NOMO-1 treated with dmso at 0.1 percent for 144 hours (cell line): ENCODE data around the gene TNFRSF1A.

Experiments used
- DNase-seq: peaks from one replicate; lab custom pipeline; 2025; ENCODE audit not compliant: unreplicated experiment; lab: John Stamatoyannopoulos, UW

TNFRSF1A gene

DNA sequence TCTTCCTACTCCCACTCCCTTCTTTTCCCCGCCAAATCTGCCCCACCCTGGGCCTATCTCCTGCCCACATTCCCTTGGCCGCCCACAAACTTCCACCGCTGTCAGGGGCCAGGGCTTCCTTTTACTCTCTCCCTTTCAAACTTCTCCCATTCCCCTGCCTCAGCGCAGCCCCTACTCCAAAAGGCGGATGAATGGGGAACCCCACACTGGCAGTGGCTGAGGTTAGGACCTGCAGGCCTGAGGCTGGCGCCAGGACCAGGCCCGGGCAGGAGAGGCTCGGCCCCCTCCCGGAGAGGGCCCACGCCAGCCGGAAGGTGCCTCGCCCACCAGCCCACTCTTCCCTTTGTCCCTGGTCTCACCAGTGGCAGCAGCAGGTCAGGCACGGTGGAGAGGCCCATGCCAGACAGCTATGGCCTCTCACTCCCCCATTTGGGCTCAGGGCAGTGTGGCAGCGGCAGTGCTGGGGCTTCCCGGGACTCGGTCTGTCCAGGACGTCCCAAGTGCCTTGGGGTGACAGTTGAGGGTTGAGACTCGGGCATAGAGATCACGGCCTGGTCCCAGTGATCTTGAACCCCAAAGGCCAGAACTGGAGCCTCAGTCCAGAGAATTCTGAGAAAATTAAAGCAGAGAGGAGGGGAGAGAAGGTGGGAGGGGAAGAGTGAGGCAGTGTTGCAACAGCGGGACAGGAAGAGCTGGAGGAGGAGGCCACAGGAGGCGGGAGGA lies at the start of gene TNFRSF1A:
TNFRSF1A (minus strand) TSS at position 660 of the 723 bp plus-strand sequence; CDS start at position 398, 262 bp downstream.
- DNase-seq, result peak; percentile 90

DNA sequence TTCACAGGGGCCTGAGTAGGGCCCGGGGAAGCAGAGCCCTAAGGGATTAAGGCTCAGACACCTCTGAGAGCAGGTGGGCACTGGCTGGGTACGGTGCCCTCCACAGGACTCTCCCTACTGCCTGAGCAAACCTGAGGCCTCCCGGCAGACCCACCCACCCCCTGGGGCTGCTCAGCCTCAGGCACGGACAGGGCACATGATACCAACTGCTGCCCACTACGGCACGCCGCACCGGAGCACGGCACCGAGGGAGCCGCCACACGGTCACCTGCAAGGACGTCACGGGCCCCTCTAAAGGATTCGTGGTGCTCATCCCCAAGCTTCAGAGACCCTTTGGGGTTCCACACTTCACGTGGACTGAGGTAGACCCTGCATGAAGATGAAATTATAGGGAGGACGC lies 49.1 kb upstream of the TNFRSF1A start:
- DNase-seq, result no peak

DNA sequence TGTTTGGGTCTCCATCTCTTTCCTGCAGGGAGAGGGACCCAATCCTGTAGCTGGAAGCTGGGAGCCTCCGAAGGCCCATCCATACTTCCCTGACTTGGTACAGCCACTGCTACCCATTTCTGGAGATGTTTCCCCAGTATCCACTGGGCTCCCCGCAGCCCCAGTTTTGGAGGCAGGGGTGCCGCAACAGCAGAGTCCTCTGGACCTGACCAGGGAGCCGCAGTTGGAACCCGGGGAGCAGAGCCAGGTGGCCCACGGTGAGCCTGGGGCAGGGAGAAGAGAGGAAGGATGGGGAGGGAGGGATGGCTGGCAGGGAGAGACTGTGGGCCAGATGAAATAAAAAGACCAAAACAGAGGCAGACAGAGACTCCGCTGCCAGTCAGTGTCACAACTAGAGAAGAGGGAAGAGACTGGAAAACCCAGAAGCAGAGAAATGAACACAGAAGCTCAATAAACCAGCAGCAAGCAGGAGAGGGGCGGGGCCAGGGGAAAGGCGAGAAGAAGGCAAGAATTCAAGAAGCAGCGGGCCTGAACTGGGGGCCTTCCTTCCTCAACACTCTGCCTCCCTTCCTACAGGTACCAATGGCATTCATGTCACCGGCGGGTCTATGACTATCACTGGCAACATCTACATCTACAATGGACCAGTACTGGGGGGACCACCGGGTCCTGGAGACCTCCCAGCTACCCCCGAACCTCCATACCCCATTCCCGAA lies 48.4 kb upstream of the TNFRSF1A start:
- no peak for DNase-seq

DNA sequence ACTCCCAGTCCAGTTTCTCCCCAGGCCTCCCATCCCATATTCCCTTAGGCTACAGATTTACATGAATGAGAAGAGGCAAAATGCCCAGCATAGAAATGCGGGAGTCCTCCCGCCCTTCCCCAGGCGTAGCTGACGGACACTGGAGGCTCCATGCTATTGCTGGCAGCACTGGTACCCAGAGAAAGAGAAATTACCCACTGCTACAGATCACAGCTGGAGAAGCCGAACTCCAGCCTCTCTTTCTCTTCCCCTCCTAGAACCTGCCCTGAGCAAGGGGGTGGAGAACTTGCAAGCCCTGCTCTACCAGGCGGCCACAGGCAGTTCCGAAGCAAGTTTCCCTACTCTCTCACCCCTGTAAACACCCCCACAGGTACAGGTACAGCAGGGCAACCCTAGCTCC lies 45.7 kb upstream of the TNFRSF1A start:
- DNase-seq, result no peak

DNA sequence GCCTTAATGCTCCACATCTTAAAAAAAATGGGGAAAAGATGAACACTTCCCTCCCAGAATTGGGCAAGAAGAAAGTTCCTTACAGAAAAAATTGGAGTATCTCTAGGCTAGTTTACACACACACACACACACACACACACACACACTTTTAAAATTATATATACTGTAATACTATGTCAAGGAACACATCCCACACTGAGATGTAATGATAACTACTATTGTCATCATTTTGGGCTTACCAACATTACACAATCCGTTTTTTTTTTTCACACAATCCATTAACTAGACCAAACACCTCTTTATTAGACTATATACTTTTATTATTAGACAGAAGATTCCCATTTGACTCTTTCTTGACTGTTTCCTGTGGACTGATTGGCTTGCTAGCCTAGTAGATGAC lies 44.6 kb upstream of the TNFRSF1A start:
- no peak for DNase-seq

DNA sequence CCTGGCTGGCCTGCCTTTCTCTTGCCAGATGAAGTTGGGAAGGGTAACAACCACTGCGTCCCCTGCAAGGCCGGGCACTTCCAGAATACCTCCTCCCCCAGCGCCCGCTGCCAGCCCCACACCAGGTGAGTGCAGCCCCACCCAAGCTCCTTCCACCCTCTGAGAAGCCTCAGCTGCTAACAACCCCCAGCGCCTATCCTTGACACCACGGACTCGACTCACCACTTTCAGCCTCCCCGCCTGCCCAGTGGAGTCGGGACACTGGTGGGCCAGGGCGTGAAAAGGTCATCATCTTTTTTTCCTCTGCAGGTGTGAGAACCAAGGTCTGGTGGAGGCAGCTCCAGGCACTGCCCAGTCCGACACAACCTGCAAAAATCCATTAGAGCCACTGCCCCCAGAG lies 44.2 kb upstream of the TNFRSF1A start:
- no peak for DNase-seq

DNA sequence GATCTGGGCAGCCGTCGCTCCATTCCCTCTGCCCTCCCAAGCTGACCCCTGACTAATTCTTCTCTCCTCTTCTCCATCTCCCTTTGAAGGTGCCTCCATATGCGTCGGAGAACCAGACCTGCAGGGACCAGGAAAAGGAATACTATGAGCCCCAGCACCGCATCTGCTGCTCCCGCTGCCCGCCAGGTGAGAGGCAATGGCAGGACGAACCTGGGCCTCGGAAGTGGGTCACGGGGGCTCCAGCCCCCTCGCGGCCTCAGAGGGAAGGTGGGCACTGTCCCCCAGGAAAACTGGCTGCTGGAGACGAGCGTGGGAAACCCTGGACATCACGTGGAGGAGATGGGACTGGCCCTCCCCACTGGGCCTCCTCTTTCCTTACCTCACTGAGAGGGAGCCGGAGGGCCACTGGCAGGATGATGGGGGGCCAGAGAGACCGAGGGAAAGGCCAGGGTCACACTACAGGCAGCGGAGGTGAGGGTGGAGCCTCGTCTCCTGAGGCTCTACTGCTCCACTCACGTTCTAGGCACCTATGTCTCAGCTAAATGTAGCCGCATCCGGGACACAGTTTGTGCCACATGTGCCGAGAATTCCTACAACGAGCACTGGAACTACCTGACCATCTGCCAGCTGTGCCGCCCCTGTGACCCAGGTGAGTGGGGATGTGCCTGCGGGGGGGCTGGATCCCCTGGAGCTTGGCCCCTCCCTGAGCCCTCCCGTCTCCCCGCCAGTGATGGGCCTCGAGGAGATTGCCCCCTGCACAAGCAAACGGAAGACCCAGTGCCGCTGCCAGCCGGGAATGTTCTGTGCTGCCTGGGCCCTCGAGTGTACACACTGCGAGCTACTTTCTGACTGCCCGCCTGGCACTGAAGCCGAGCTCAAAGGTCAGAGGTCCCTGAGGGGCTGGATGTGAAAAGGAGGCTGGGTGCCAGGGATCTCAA lies 42.9 kb upstream of the TNFRSF1A start:
- DNase-seq, result no peak

DNA sequence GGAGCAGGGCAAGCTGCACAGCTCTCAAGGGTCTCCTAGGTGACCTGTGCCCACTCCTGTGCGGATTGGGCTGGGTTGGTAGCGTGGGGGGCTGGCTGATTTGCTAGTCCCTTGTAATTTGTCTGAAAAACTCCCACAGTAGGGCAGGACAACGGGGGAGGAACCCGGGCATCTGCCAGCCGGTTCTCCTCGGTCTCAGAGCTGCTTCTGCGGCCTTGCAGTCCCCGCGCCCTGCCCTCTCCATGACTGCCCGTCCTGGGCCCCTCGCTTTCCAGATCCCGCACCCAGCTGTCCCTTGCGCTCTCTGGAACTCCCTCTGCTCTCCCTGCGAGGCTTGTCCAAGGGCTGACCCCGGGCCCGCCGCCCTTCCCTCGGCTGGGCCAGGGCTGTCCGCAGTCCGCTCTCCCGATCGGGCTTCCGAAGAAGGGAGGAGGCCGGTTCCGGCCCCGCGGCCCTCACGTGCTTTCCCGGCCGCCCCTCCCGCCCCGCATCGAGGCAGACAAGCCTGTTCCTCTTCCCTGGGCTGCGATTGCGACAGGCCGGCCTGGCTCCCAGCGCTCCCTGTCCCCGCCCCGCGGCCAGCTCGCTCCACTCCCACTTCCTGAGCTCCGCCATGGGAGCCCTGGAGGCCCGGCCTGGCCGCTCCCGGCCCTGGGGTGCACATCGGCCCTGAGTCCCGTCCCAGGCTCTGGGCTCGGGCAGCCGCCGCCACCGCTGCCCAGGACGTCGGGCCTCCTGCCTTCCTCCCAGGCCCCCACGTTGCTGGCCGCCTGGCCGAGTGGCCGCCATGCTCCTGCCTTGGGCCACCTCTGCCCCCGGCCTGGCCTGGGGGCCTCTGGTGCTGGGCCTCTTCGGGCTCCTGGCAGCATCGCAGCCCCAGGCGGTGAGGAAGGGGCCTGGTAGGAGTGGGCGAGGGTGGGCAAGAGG lies 42.0 kb upstream of the TNFRSF1A start, which contains the start of gene LTBR:
LTBR (plus strand) TSS at position 591 of the 927 bp plus-strand sequence; CDS start at position 788, 197 bp downstream.
- peak; percentile 61 for DNase-seq

DNA sequence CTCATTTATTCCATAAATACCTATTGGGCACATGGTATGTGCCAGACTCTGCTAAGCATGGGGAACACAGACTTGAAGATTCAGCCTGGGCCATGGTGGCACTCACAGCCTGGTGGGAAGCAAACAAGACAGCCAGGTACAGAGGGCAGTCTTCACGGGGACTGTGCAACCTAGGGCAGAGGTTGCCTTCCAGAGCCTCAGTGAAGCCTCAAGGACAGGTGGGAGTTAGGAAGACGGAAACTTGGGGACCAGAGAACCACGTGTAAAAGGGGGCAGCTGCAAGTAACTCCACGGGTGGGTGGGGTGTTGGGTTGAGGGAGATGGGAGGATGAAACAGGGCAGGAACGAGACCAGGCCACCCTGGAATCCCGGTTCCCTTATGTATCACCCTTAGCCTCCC lies 41.1 kb upstream of the TNFRSF1A start:
- no peak for DNase-seq

DNA sequence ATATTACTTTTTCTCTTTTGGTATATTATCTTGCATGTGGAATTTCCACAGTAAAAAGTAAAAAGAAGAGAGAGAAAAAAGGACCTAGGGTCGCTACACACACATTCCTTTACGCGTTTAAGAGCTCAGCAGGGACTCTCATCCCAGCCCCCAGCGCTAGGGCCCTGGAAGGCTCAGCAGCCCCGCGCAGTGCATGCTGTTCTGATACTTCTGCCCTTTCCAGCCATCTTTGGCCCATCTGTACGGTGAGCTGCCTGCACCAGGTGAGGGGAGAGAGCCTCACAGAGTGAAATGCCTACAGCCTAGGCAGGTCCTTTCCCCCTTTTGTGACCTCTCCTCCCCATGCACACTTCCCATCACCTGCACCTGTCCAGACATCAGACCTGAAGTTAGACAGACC lies 40.5 kb upstream of the TNFRSF1A start:
- no peak for DNase-seq

DNA sequence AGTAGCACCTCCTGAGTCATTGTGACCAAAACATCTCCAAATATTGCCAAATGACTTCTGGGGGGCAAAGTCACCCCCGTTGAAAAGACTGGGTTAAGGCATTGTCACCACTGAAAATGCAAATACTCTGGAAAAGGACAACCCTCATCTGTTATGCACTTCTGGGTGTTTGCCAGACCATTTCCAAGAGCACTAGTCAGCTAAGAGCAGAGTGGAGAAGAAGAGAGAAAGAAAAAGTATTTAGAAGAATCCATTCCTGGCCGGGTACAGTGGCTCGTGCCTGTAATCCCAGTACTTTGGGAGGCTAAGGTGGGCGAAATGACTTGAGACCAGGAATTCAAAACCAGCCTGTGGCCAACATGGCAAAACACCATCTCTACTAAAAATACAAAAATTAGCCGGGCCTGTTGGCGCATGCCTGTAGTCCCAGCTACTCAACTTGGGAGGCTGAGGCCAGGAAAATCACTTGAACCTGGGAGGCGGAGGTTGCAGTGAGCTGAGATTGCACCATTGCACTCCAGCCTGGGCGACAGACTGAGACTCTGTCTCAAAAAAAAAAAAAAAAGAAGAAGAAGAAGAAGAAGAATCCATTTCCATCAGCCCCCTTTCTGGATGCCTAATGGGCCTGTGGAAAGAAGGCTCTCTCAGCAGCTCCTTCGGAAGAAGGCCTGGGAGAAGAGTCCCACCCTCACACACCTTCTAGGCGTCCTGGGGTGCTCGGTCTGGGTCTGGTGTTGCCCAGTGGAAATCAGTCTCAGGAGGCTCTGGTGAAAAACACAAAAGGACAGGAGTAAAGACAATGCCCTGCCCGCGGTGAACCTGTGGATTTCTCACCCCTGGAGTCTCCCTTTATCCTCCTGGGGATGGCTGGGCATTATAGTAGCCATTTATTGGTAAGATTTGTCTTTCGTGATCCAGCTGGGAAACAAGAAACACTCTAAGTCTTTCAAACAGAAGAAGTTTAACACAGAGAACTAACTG lies 38.6 kb upstream of the TNFRSF1A start:
- no peak for DNase-seq

DNA sequence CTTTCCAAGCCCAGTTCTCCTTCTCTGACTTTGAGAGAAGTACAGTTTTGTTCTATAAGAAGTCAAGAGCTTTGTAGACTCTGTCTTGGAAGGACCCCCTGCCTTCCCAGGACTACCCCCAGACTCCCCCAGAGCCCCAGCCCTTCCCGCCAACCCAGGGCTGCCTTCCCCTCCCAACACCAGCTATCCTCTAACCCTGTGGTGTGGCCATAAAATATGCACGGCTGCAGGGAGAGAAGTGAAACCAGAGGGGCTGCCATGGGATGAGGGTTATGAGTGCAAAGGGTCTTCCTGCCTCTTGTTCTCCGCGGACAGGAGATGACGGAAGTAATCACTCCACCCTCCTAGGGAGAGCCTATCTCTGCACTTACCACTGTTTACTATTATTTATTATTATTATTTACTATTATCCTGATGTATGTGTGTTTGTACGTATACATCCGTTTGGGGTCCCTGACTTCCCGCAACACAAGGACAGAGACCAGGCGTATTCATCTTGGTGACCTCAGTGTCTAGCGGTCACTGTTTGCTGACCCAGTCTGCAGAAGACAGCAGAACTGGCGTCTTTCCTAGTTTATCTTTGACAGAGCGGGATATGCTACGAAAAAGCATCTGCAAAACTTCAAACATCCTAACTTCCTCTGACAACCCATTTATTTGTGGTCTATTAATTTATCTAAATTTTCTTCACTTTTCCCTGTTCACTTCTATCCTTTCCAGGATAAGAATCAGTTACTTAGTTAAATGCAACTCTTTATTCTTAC lies 37.0 kb upstream of the TNFRSF1A start:
- peak; percentile 41 for DNase-seq

DNA sequence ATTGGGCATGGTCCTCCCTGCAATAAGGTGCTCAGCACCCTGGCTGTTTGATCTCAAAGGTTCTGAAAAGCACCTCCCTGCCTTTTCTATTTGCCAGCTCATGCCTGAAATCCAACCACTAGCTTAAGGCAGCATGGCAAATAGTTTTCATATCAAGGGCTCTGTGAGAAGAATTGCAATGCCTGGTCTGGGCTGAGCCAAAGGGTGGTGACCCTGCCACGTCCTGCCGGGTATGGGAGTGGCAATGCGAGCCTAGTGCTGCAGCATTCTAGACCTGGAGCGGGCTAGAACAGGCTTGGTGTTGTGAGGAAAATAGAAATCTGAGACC lies 35.8 kb upstream of the TNFRSF1A start:
- DNase-seq, result no peak

DNA sequence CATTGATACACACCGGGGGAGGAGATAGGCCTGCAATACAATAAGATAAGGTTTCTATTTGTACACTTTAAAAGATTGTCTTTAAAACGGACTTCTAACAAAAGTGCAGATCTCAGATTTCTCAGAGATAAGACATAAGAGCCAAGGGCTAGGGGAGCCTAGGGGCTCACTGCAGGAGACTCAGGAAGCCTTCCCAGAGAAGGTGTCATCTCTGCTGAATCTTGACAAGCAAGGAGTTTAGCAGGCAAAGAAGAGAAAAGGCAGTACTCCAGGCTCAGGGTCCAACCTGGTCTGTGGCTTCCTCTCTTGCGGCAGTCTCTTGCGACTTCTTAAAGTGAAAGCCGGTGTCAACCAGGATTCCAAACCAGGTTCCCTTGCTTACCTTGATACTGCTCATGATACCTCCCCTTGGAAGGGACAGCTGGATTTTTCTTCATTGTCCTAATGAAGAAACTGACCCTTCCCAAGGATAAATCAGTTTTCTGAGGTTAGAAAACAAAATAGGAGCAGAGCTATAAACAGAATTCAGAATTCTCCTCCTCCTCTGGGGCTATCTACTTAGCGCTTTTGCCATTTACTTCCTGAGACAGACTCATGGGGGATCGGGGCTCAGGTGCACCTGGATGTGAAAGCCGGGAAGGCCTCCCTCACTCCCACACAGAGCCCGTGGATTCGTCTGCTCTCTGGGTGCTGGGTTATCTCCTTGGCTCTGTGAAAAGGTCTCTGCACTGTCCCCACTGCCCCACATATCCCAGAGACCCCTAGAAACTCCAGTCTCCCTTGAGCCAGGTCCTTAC lies 35.2 kb upstream of the TNFRSF1A start:
- DNase-seq, result peak; percentile 24

DNA sequence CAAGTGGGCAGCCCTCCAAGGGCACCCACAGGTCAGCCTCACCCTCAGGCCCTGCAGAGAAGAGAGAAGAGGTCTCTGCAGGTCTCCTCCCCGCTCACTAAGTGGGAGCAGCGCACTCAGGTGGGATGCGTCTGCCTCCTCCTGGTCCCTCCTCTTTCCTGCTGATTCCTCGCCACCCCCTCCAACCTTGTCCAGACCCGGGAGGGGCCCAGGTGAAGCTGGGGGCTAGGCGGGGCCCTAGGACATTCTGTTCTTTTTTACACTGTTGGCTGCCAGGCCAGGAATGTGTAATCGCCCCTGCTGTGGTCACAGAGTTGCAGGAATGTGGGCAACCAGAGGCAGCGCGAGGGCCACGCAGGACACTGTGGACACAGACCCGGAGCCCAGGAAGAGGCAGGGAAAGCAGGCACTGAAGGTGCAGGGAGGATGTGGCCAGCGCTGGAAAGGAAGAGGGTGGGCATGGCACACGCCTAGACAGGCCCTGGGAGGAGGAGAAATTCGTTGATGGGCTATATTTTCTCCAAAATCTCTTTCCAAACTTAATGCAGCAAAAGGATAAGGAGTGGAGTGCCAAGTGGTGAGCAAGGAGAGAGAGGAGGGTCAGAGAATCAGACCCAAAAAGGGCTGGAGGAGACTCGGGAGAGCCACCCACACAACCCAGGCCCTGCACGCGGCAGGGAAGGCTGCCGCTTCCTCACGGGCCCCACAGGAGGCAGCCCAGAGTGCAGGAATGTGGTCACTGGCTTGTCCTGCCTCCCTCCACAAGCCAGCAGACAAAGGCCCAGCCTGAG lies 34.4 kb upstream of the TNFRSF1A start:
- peak; percentile 28 for DNase-seq

DNA sequence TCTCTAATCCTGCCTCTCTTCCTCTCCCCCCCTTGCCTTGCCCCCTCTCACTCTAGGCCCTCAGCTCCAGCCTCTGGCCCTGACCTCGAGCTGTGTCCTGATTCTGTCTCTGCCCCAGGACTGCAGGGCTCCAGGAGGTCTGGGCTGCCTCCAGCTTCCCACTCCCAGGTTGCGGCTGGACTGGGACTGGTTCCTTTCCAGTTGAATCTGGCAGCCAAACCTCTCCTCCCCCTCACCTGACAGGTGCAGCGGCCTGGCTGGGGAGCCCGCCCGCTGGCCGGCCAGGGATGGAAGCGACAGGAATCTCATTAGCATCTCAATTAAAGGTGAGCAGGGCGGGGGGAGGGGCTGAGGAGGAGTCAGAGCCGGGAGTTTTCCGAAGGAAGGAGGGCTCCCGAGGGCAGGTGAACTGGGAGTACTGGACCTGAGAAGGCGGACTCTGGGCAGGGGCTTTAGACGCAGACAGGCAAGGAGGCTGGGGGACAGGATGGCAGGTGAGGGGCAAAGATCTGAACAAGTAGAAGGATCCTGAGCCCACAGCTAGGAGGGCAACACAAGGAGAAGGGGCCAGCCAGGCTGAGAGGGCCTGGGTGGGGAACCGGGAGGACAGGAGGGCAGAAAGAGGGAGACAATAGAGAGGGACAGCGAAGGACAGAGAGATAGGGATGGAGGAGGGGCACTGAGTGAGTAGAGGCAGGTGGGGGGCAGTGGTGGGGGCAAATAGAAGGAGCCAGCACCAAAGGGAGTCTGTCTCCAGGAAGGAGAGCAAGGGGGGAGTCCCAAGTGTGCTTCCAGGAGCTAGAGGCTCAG lies 33.6 kb upstream of the TNFRSF1A start, which contains the start of gene SCNN1A:
SCNN1A (minus strand) TSS at position 295 of the 810 bp plus-strand sequence. CDS start 780 bp downstream, outside the sequence.
- DNase-seq, result no peak
